Stimulated activated CD4-positive, alpha-beta T cell treated with anti-CD3 and anti-CD28 coated beads, Interleukin-12 subunit alpha, Interleukin-12 subunit beta, amount 100 ng/mL, for 48 hours (primary cell): Measurements from ENCODE around the gene BACH2.
"Not testable (repeated sequence)": the region's sequence is repeated elsewhere in the genome, so short reads cannot be mapped to it uniquely, and the experiment has no call there.

Experiments
- DNase-seq, 3 donors: peaks; one replicate each; pipeline ENCODE4 v3.0.0-alpha.2; 2020; ENCODE audit warnings: low read depth in 2 of 3, low spot score in 1 of 3

The BACH2 gene

DNA sequence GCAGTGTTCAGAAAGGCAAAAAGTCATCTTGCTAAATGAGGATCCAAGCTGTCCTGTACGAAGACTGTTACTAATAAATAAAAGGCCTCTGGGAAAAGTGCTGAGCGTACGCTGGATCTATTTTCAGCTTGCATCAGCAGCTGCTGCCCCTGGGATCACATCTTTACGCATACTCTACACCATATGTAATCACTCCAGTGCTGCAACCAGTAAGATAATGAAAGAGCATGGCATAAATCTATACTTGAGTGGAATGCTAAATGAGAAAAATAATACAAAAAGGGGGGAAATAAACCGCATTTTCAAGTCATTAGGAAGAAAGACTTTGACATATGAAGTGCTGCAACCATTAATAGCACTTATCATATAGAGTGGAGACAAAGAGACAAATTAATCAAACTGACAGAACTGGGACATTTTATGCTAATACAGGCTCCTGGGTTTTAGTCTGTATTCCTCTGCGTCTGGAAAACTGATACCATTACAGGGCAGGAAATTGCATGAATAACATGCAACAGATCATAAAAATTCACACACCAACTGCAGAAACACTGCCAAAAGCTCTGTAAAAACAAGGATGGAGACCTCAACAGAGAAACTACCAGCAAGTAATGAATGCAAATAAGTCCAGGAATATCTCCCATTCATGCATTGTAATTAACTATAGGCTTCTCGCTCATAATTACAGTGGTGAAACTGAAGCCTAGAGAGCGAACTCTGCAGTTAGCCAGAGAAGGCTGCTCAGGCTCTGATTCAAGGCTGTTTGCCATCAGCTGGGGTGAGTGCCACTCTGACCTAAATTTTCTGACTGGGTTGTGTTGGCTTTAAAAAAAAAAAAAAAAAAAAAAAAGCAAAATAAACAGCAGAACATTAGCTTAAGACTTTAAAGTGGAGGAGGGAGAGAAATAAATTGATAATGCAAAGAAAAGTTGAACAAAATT lies 318.6 kb downstream of the BACH2 start:
- DNase-seq, result no peak

DNA sequence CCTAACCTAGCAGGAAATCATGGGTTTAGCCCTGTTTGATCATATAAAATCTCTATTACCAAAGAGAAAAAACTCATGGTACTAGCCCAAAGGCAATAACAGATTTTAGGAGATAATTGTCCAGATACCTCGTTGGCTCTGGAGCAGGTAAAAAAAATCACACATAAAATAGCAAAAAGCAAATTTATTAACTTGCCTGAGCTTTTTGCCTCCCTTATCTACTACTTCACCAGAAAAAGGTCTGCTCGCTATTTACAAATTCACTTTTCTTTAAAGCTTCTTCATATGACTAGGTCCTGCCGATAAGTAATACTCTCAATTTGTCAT lies 320.0 kb downstream of the BACH2 start:
- DNase-seq, result no peak

DNA sequence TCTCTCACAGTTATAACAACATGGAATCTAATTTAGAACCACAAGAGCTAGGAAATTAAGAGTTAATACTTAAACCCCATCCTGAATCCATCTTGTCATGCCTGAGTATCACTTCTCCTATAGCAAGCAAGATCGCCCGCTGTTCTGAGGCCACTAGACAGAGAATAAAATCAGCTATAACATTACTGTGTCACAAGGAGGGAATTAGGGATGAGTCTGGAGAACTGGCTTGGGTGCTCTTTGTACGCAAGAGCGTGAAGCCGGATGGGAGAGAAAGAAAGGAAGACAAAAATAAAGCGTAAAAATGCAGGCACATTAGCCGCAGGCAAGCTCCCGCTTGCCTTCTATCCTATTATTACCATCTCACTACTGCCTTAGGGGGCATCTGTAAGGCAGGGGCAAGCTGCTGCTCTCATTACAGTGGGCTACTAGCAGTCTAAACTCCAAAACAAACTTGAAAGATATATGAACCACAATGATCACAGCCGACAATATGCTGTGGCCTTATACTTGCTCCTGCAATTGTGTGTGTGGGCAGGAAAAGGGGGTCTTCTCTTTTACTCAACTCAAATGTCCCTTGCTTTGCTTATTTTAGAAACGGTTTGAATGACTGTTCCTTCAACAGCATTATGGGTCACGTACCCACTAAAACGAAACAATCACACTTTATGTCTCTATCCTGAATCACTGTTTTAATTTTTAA lies 320.5 kb downstream of the BACH2 start:
- DNase-seq, result no peak

DNA sequence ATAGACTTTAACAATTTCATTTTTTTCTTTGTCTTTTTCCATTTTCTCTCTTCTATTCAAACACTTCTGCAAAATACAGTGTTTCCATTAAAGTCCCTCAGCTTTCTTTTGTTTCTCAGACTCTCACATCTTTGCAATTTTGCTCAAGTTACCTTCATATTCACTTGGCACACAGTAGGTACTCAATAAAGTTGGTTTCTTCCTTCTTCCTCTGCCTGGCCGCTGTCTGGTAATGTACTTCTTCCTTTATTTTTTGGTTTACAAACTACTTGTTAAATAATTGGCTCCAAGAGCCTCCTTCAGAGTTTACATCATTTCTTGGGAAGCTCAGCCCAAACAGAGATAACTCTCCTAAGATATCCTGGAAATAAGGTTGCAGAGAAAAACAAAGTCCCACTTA lies 321.3 kb downstream of the BACH2 start:
- no peak for DNase-seq

DNA sequence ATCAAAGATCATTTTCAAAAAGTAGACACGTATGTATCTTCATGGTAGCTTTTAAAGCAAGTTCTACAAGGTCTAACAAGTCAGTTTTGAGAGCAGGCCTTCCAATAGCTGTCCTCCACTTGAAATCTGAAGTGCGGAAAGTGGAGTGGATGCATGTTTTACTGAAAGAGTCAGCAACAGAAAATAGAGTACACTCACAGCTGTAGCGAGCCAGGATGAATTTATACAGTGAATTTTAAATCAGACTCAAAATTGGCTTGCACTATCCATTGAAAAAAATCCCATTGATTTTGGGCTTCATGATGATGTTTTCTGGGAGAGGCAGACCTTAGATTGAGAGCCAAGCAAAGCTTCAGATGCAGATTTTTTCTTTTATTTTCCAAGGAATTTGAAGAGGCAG lies 321.8 kb downstream of the BACH2 start:
- DNase-seq, result no peak

DNA sequence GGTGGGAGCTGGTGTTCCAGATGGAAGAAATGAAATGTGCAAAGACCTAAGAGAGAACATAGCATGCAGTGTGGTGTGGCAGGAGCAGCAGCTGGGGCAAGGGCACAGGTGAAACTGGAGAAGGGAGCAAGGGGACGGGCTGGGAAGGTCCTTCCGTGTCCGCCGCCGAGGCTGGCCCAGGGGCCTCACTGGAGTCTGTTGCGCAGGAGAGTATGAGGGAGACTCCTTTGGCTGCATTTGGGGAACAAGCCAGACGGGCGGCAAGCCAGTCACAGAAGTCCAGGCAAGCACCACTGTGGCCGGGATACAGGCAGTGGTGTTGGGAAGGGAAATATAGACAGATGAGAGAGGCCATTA lies 324.6 kb downstream of the BACH2 start:
- DNase-seq, result no peak

DNA sequence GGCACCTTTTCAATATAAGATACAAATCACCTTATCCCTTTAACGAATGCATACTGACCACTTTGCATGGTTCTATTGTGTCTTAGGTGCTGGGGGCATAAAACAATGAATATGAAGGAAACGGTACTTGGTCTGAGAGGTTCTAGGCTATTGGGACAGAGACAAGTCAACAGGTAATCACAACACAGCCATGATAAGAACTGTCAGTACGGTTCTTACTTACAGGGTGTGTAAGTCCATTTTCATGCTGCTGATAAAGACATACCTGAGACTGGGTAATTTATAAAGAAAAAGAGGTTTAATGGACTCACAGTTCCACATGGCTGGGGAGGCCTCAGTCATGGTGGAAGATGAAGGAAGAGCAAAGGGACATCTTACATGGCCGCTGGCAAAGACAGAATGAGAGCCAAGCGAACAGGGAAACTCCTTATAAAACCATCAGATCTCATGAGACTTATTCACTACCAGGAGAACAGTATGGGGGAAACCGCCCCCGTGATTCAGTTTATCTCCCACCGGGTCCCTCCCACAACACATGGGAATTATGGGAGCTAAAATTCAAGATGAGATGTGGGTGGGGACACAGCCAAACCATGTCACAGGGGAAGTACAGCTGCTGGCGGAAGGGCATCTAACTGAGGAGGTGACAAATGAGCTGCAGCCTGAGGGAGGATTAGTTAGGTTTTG lies 325.2 kb downstream of the BACH2 start:
- not testable (repeated sequence) for DNase-seq

DNA sequence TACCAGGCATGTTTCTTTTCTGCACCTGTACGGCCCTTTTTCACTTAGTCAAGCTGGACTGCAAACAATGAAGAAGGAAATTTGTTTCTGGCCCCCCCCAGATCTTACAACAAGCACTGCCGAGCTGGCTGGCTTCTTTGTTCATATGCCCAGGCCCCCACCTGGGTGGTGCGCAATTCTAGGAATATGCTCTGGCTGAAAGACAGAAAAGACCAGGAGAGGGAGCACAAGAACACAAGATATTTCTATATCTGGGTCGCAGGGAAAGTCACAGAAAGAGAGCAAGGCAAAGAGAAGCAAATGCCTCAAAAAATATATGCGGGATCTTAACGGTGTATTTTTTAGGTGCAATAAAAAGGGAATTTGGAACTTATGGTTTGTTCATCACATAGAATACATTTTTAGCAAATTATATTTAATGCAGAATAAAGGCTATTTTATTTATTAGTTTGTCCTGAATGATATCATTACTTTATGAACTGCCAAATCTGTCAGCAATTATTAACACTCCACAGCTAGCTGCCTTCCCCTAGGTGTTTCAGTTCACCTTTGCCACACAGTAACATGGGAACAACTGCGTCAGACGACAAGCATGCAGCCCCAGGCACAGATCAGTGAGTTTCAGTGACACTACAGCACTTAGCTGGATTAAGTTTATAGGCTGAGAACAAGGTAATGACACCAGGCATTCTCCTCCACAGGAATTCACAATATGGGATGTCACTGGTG lies 325.9 kb downstream of the BACH2 start:
- DNase-seq, result no peak

DNA sequence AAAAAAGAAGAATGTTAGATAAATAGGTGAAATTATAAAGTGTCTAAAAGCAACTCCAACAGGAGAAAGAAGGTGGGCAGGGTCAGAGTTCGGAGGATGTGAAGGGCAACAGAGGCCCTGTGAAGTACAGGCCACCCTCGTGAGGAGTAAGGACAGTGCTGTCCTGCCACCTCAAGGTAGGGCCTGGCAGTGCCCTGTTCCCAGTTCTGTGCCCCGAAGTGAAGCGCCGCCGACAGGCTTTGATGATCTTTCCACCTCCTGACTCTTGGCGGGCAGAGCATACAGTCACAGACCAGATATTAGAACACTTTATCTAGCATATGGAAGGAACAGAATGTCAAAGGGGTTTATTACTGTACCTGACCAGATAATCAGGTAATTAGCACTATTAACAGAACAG lies 326.6 kb downstream of the BACH2 start:
- no peak for DNase-seq

DNA sequence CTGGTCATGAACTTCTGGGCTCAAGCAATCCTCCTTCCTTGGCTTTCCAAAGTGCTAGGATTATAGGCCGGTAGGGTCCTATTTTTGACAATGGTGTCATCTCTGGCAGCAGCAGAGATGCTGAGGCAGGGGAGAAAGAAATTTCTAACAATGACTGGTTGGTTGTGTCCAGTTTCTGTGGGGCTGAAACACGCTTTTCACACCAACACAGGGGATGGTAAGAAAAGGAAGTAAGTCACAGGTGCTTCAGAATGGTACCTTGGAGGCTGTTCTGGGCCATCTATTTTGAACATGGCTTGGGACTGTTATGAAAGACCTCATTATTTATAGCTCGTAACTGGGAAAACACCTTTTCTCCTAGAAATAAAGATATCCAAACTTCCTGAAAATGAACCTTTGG lies 329.7 kb downstream of the BACH2 start:
- no peak for DNase-seq

DNA sequence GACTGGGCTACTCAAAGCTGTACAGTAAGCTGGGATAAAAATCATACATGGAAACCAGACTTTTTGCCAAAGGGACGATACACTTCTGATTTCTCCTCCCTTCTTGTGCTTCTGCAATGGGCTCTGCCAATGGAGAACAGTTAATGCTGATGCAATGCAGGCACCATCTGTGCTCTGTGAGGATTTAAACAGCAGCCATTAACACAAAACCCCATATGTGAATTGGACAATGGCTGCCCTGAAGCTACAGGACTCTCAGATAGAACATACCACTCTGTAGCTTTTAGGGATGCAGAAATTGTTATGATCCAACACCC lies 330.5 kb downstream of the BACH2 start:
- no peak for DNase-seq

DNA sequence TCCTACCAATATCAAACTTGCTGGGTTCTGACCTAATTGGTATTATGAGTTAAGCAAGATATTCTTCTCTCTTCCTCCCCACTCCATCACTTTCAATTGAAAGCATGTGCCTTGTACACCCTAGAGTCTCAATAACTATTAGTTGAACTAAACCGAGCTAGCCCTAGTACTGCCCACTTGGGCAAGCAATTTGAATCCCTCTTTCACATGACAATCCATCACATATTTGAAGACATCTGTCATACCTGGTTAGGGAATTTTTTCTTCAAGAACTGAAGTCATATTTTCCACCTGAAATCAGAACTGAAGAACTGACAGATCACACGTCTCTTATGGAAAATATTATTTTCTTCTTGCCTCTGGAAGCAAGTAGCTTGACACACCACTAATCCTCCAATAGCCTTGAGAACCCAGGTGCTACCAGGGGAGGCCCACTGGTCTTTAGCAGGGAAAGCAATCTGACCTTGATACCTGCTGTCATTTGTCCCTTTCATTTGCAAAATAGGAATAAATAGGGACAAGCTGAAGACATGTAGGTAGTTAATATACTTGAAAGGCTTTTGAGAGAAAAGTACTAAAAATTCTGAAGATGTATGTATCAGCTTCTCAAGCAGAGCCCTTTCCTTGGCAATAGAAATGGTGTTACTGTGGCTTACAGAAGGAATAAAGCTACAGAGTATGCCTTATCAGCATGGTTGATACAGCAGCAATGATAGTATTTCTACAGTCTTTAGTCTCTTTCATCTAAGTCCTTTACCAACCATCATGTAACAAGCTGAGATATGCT lies 331.0 kb downstream of the BACH2 start:
- DNase-seq, result no peak

DNA sequence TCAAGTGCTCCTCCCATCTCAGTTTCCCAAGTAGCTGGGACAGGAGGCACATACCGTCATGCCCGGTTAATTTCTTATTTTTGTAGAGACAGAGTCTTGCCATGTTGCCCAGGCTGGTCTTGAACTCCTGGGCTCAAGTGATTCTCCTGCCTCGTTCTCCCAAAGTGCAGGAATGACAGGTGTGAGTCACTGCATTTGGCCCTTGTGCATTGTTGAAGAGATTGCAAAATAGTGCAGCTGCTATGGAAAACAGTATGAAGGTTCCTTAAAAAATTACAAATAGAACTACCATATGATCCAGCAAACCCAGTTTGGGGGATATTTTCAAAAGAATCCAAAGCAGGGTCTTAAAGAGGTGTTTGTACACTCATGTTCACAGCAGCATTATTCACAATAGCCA lies 333.3 kb downstream of the BACH2 start:
- DNase-seq, result no peak

DNA sequence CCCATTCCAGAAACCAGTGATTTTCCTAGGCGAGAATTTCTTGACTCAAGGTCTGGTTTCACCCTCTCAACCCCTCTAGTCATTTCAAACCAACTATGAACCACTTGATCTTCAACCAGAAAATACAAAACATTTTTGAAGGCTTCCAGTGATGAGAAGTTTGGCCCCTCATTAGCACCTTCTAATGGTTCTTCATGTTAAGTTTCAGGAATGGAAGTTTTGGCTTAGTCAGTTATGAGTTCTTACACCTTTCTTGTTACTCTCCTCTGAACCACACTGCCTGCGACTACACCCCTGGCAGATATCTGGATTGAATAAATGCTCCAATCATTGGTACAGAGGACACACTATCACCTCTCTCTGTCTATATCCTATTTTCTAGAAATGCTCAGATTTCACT lies 335.2 kb downstream of the BACH2 start:
- DNase-seq, result no peak

DNA sequence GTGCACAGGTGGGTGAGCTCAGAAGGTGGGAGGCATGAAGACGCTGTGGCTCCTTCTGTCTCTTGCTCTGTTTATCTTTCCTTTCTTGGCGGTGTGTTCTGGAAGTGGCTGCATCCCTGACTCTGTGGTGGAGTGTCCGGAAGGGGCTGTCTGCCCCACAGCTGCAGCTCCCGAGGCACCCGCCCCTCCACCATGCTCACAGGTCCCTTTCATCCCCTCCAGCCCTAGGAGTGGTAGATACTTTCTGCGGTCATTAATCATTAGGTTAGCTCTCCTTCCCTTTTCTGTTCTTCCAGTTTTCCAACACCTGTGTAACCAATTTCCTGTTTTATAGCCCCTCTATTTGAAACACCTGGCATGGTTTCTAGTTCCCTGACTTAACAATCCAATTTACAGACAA lies 336.8 kb downstream of the BACH2 start:
- DNase-seq, result no peak

DNA sequence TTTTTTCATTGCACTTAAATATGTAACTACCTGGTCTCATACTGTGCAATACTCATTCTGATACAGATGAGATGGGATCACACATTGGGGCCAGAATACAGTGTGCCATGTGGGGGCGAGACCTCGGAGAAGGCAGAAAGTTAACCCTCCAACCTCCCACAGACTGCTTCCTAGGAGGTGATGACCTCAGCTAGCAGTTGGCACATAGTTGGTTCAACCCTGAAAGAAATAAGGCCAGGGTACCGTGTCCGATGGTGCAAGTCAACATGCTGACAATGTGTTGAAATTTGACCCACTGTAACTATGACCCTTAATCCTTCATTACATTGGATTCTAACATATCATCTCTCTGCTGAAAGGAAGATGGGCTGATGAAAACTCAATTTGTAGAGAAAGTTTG lies 340.5 kb downstream of the BACH2 start:
- DNase-seq, result peak in 2 of 3 donors; percentile 34 to 48

DNA sequence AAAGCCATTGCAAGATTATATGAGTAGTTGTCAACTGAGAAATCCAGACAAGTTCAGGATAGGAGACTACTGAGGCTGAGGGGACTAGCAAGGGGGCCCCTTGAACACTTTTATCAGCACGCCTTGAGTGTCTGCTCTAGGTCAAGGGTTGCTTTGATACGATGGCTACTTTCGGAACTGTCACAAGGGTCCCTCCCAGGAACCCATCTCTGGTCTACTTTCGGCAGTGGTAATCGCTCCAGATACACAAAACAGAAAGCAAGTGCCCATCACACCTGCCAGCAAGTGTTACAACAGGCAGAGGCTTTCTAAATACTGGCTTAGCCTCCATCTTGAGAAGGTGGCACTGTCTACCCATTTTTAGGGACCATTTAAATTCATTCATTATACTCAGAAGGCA lies 341.3 kb downstream of the BACH2 start:
- DNase-seq, result no peak

DNA sequence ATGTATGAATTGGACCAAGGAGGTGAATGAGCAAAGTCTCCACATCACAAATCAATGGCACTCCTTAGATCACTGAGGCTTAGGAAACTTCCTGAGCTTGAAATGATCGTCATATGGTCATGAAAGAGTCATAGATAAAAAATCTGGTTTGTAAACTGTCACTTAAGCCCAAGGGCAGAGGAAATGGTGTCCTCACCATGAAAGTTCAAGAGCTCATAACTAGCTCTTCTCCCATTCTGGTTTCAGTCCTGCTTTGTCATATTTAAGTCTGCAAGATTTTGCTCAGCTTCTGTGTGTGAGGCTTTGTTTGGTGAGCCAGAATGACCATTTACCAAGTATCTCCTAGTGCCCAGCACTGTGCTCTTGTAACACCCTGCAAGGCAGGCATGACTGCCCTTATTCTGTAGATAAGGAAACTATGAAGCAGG lies 341.9 kb downstream of the BACH2 start:
- DNase-seq, result no peak

DNA sequence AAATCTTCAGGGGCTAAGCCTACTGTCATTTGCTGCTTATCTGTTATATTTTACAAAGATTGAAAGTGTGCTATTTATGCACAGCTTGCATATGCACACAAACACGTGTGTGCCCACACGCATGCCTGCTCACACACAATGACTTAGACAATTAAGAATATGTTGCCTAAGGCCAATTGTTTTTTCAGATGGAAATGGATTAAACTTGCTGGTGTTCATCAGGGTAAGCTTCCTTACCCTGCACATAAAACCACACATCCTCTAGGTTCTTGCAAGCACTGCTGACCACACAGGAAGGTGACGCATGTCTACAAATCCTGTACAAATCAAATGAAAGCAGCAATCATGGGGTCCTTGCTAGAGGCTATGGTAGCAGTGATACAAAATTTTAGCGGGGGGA lies 344.0 kb downstream of the BACH2 start:
- DNase-seq, result peak in 2 of 3 donors; percentile 23 to 33

DNA sequence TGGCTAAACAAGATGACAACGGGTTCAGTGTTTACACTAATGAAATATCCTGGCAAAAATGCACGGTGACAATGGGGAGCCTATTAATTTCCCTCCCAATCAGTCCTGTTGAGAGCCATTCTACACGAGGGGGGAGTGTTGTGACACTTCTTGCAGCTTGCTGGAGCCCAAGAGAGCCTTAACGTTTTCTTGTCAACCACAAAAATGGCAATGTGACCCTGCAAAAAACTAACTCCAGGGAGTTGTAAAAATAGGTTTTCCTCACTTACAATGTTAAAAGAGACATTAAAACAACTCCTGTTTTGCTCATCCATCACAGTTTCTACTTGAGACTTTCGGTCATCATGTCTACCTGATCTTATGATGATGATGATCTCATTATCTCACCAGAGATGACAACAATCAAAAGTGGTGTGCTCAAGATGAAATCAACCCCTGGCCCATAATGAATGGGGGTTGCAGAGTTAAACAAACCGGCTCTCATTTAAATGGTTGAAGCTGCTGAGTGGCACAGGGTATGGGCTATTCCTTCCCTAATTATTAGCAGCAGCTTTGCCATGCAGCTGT lies 344.5 kb downstream of the BACH2 start:
- DNase-seq, result no peak
